HS-27A (cell line): ENCODE measurements around the gene PARP12.

ENCODE experiments used
- DNase-seq: peaks from one replicate; pipeline ENCODE4 v3.0.0-alpha.2; 2012; ENCODE audit warnings: low read depth, missing footprints

PARP12 gene

GRCh38 chr7:140014123-140014522 is 48.6 kb downstream of the PARP12 start:
- no peak for DNase-seq

GRCh38 chr7:140013676-140014075 is 49.1 kb downstream of the PARP12 start:
- DNase-seq: no peak

GRCh38 chr7:140010194-140010895 is 52.4 kb downstream of the PARP12 start:
- DNase-seq: no peak

GRCh38 chr7:140009735-140010134 is 53.0 kb downstream of the PARP12 start:
- no peak for DNase-seq

GRCh38 chr7:140008755-140009610 is 53.8 kb downstream of the PARP12 start:
- no peak for DNase-seq

GRCh38 chr7:140007051-140007690 is 55.6 kb downstream of the PARP12 start:
- no peak for DNase-seq

GRCh38 chr7:140006600-140006999 is 56.2 kb downstream of the PARP12 start:
- no peak for DNase-seq

- DNase-seq: no peak
Measured at GRCh38 chr7:140005754-140006503, 56.8 kb downstream of the PARP12 start.

- DNase-seq: no peak
Measured at GRCh38 chr7:140005341-140005740, 57.4 kb downstream of the PARP12 start.

- DNase-seq: no peak
Measured at GRCh38 chr7:140004672-140005071, 58.1 kb downstream of the PARP12 start.

GRCh38 chr7:140003913-140004382 is 58.8 kb downstream of the PARP12 start:
- peak; percentile 12 for DNase-seq

- DNase-seq: no peak
Measured at GRCh38 chr7:140000666-140001268, 62.0 kb downstream of the PARP12 start.

- DNase-seq: no peak
Measured at GRCh38 chr7:139999516-139999915, 63.2 kb downstream of the PARP12 start.

GRCh38 chr7:139998572-139998971 is 64.2 kb downstream of the PARP12 start:
- no peak for DNase-seq

GRCh38 chr7:139995017-139995915 is 67.5 kb downstream of the PARP12 start:
- DNase-seq: no peak

GRCh38 chr7:139994356-139994755 is 68.4 kb downstream of the PARP12 start:
- DNase-seq: no peak

- no peak for DNase-seq
Measured at GRCh38 chr7:139993592-139993991, 69.2 kb downstream of the PARP12 start.

GRCh38 chr7:139993169-139993568 is 69.6 kb downstream of the PARP12 start:
- DNase-seq: no peak

GRCh38 chr7:139992353-139993044 is 70.3 kb downstream of the PARP12 start:
- DNase-seq: no peak

- DNase-seq: no peak
Measured at GRCh38 chr7:139991911-139992310, 70.8 kb downstream of the PARP12 start.
